Osteocyte (in vitro differentiated cells): Measurements from ENCODE around the gene PEPD. TPM values are rescaled to one million over a fixed set of nuclear protein-coding genes. Genes with fewer than 3 reads are reported as not detected.

Source experiments
- DNase-seq: peaks from one replicate; pipeline ENCODE4 v3.0.0; 2021; ENCODE audit warnings: mixed read lengths; ENCODE audit not compliant: unreplicated experiment; ENCODE audit errors: extremely low spot score
- H3K27ac Mint-ChIP-seq: one replicate; pipeline ENCODE4 v1.8.0; 2021; ENCODE audit warnings: mild to moderate bottlenecking, mixed read lengths; ENCODE audit not compliant: unreplicated experiment
- H3K27me3 Mint-ChIP-seq: one replicate; pipeline ENCODE4 v1.8.0; 2021; ENCODE audit warnings: mixed read lengths; ENCODE audit not compliant: unreplicated experiment
- H3K36me3 Mint-ChIP-seq: one replicate; pipeline ENCODE4 v1.8.0; 2021; ENCODE audit warnings: mixed read lengths; ENCODE audit not compliant: unreplicated experiment
- H3K4me1 Mint-ChIP-seq: one replicate; pipeline ENCODE4 v1.8.0; 2021; ENCODE audit warnings: mixed read lengths; ENCODE audit not compliant: unreplicated experiment
- H3K4me3 Mint-ChIP-seq: one replicate; pipeline ENCODE4 v1.8.0; 2021; ENCODE audit warnings: mild to moderate bottlenecking, moderate library complexity, mixed read lengths; ENCODE audit not compliant: unreplicated experiment
- H3K9me3 Mint-ChIP-seq: one replicate; pipeline ENCODE4 v1.8.0; 2021; ENCODE audit warnings: mixed read lengths; ENCODE audit not compliant: unreplicated experiment
- total RNA-seq: library from RNA; stranded (reverse); gene quantifications from 2 replicates; pipeline ENCODE4 v1.2.1, GENCODE V29; 2021
- TF ChIP-seq, protein P1 (sequence below): fragments of 200-600 bp; sonication (generic); IDR thresholded peaks from 2 replicates; pipeline ENCODE4 v1.5.0; 2021; ENCODE audit warnings: antibody characterized with exemption, mild to moderate bottlenecking, moderate library complexity

The PEPD gene
- total RNA-seq, 1 donor from 2014 or later: 106 TPM

DNA sequence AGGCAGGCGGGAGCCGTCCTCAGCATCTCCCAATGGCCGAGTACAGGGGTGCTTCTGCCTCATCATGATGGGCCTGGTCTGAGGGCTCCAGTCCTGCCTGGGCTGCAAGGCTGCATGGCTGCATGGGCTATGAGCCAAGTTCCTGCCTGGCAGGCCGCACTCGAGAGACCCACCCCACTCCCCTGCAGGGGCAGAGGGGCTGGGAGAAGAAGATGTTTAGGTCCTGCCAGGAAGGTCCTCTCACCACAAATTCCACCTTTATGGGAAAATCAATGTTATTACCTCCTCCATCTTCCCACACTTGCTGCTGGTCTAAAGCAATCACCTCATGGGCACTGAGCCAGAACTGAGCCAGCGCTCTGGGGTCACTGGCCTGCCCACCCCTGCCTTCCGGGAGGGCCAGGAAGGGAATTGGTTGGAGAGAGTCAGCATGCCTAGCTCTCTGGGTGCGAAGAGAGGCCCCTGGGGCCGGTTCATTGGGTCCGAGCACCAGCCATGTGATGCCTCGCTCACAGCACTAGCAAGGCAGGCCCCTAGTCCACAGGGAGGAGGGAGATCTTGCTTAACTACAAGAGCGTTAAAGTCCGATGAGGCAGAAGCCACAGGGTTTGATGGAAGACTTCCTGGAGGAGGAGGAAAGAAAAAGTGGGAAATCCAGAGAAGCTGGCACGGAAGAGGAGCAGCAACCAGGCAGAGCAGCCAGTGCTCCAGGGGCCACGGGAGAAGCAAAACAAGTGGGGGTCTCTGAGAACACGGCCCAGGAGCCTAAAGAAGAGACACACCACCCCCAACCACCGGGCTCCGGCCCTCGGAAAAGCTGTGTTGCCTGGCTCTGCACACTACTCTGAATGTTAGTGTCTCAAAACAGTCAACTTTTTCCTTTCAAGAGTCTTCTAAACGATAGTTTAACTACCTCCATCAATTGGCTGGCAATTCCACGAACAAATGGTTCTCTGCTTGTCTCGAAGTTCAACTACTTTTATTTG is 84.9 kb downstream of the PEPD start:
- Mint-ChIP-seq H3K9me3 (no peaks in the 10 kb centered on the region), H3K36me3 (peaks cover 1% of the 10 kb centered on the region), H3K27ac (no peak overlapping the region), H3K4me3 (no peak overlapping the region), H3K27me3 (no peaks in the 10 kb centered on the region), H3K4me1 (peaks cover 25% of the 10 kb centered on the region)
- DNase-seq: no peak
- TF ChIP-seq, protein P1, sequence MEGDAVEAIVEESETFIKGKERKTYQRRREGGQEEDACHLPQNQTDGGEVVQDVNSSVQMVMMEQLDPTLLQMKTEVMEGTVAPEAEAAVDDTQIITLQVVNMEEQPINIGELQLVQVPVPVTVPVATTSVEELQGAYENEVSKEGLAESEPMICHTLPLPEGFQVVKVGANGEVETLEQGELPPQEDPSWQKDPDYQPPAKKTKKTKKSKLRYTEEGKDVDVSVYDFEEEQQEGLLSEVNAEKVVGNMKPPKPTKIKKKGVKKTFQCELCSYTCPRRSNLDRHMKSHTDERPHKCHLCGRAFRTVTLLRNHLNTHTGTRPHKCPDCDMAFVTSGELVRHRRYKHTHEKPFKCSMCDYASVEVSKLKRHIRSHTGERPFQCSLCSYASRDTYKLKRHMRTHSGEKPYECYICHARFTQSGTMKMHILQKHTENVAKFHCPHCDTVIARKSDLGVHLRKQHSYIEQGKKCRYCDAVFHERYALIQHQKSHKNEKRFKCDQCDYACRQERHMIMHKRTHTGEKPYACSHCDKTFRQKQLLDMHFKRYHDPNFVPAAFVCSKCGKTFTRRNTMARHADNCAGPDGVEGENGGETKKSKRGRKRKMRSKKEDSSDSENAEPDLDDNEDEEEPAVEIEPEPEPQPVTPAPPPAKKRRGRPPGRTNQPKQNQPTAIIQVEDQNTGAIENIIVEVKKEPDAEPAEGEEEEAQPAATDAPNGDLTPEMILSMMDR: no peak

GRCh38 chr19:33435706-33436359 is 85.8 kb downstream of the PEPD start:
- peaks cover 27% of the 10 kb centered on the region for H3K4me1 Mint-ChIP-seq
- H3K27ac Mint-ChIP-seq: no peak overlapping the region

DNA sequence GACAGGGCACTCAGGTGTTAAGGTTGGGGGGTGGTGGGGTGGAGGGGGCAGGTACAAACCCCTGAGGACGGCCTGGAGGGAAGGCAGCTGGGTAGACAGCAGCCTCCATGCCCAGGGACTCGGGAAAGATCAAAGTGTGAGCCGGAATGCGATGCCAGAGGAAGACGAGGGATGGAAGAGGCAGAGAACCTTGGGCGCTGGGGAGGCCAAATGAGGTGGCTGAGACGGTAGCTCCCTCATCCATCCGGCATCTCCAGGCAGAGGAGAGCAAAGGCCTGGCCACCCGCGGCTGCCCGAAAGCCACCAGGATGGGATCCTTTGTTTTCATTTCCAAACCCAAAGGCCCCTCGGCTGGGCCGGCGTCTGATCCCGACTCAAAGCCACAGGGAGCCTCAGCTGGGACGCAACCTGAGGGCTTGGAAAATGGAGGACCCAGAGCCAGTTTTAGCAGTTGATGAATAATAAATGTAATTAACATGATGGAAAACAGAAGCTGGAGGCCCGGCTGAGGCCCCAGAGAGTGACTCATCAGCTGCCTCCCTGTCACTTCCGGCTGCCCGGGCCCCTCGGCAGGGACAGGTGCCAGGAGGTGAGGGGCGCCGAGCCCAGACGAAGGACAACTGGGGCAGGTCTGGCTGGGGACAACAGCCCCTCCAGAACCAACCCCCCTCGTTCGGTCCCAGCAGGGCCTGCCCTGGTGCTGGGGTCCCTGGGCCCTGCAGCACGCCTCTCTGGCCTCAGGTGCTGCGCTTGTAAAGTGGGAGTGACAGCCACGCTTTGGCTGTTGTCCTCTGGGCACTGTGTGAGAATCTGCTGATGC is 86.5 kb downstream of the PEPD start:
- DNase-seq: no peak
- H3K36me3 Mint-ChIP-seq: peaks cover 1% of the 10 kb centered on the region
- H3K27ac Mint-ChIP-seq: no peak overlapping the region
- TF ChIP-seq, protein P1: no peak
- H3K27me3 Mint-ChIP-seq: peaks cover 3% of the 10 kb centered on the region
- no peaks in the 10 kb centered on the region for H3K9me3 Mint-ChIP-seq
- H3K4me3 Mint-ChIP-seq: no peak overlapping the region
- peaks cover 30% of the 10 kb centered on the region for H3K4me1 Mint-ChIP-seq

More at GRCh38 chr19:33435706-33436359, 85.8 kb downstream of the PEPD start:
- TF ChIP-seq, protein P1: no peak
- peaks cover 1% of the 10 kb centered on the region for H3K36me3 Mint-ChIP-seq
- H3K27me3 Mint-ChIP-seq: peaks cover 1% of the 10 kb centered on the region
- H3K4me3 Mint-ChIP-seq: no peak overlapping the region
- no peaks in the 10 kb centered on the region for H3K9me3 Mint-ChIP-seq
- DNase-seq: no peak

DNA sequence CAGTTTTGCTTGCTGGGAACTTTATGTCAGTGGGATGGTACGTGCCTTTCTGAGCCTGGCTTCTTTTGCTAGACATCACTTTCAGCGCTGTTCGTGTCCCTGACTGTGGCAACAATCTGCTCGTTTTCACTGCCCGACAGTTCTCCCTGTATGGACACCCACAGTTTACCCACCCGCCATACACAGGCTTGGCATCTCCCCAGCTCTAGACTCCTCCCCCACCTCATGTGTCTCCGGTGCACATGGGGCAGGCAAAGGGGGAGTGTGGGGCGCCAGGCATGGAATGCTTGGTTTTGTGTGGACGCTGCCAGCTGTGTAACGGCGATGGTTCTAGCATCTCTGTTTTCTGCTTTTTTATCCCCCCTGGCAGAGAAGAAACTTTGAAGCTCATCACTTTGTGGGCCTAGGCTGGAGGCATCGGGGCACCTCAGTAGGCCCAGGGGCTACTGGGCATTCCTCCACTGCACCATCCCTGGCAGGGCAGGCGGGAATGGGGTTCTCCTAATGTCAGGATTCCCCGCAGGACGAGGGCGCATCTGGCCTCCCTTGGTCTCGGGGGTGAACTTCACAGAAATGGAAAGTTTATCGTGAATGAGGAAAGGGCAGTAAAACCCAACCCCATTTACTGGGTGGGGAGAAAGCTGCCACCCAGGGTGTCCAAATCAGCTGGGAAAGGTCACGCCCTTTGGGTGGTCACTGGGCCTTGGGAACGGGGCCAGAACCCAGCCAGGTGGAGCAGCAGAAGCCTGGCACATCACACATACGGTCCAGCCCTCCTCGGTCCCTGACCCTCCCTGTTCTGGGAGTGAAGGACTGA is 87.3 kb downstream of the PEPD start:
- H3K27ac Mint-ChIP-seq: no peak overlapping the region
- H3K36me3 Mint-ChIP-seq: no peaks in the 10 kb centered on the region
- H3K4me1 Mint-ChIP-seq: peaks cover 30% of the 10 kb centered on the region
- no peaks in the 10 kb centered on the region for H3K9me3 Mint-ChIP-seq
- H3K27me3 Mint-ChIP-seq: peaks cover 3% of the 10 kb centered on the region
- no peak for DNase-seq
- TF ChIP-seq, protein P1: no peak
- H3K4me3 Mint-ChIP-seq: no peak overlapping the region
